MM.1S (cell line): ENCODE measurements around the gene COPE.

ENCODE experiments used
- DNase-seq: peaks from one replicate; pipeline ENCODE4 v3.0.0-alpha.2; 2015
- H2AFZ ChIP-seq: fragments of 300-600 bp; sonication (generic); 2 replicates; pipeline ENCODE4 v1.6.0; 2016; ENCODE audit warnings: antibody characterized with exemption, low read length
- H3F3A ChIP-seq: fragments of 300-600 bp; sonication (generic); 2 replicates; pipeline ENCODE4 v1.6.1; 2016; ENCODE audit warnings: mild to moderate bottlenecking, antibody characterized with exemption, low read length, moderate library complexity, mixed read lengths; ENCODE audit not compliant: insufficient read depth
- H3K27ac ChIP-seq: fragments of 300-600 bp; sonication (generic); 2 replicates; pipeline ENCODE4 v1.5.1; 2016; ENCODE audit warnings: mild to moderate bottlenecking, low read length
- H3K27me3 ChIP-seq: fragments of 300-600 bp; sonication (generic); replicated peaks from 2 replicates; pipeline ENCODE4 v1.6.0; 2016; ENCODE audit warnings: low read length; ENCODE audit not compliant: insufficient read depth
- H3K36me3 ChIP-seq: fragments of 300-600 bp; sonication (generic); replicated peaks from 2 replicates; pipeline ENCODE4 v1.6.1; 2016; ENCODE audit warnings: mild to moderate bottlenecking, low read length, mixed read lengths; ENCODE audit not compliant: insufficient read depth
- H3K4me1 ChIP-seq: fragments of 300-600 bp; sonication (generic); 2 replicates; pipeline ENCODE4 v1.6.1; 2016; ENCODE audit warnings: low read length, mixed read lengths
- H3K4me2 ChIP-seq: fragments of 300-600 bp; sonication (generic); 2 replicates; pipeline ENCODE4 v1.6.0; 2016; ENCODE audit warnings: low read depth, low read length
- H3K4me3 ChIP-seq: fragments of 300-600 bp; sonication (generic); 2 replicates; pipeline ENCODE4 v1.5.1; 2016; ENCODE audit warnings: low read length, mixed read lengths
- H3K79me2 ChIP-seq: fragments of 300-600 bp; sonication (generic); 2 replicates; pipeline ENCODE4 v1.6.1; 2016; ENCODE audit warnings: mixed run types, low read length, mixed read lengths
- H3K9ac ChIP-seq: fragments of 300-600 bp; sonication (generic); 2 replicates; pipeline ENCODE4 v1.6.1; 2016; ENCODE audit warnings: low read length, mixed read lengths
- H3K9me2 ChIP-seq: fragments of 300-600 bp; sonication (generic); replicated peaks from 2 replicates; pipeline ENCODE4 v1.6.1; 2016; ENCODE audit warnings: mild to moderate bottlenecking, low read length, mixed read lengths; ENCODE audit not compliant: insufficient read depth
- H3K9me3 ChIP-seq: fragments of 300-600 bp; sonication (generic); replicated peaks from 2 replicates; pipeline ENCODE4 v1.6.1; 2016; ENCODE audit warnings: mild to moderate bottlenecking, low read length, mixed read lengths; ENCODE audit not compliant: insufficient read depth
- H4K20me1 ChIP-seq: fragments of 300-600 bp; sonication (generic); 2 replicates; pipeline ENCODE4 v1.6.1; 2016; ENCODE audit warnings: mild to moderate bottlenecking, low read length, moderate library complexity, mixed read lengths; ENCODE audit not compliant: insufficient read depth
- EZH2 ChIP-seq: fragments of 300-600 bp; sonication (generic); optimal IDR thresholded peaks from 2 replicates; pipeline ENCODE3; 2017; ENCODE audit warnings: low read depth, mild to moderate bottlenecking, antibody characterized with exemption, low read length, mixed read lengths
- EZH2phosphoT487 ChIP-seq: fragments of 300-600 bp; sonication (generic); IDR thresholded peaks from 2 replicates; pipeline ENCODE4 v1.6.1; 2018; ENCODE audit warnings: antibody characterized with exemption, low read length
- TF ChIP-seq, protein P1 (sequence below): fragments of 300-600 bp; sonication (generic); IDR thresholded peaks from 2 replicates; pipeline ENCODE4 v1.5.1; 2016; ENCODE audit warnings: antibody characterized with exemption, low read length, mixed read lengths

COPE gene

DNA sequence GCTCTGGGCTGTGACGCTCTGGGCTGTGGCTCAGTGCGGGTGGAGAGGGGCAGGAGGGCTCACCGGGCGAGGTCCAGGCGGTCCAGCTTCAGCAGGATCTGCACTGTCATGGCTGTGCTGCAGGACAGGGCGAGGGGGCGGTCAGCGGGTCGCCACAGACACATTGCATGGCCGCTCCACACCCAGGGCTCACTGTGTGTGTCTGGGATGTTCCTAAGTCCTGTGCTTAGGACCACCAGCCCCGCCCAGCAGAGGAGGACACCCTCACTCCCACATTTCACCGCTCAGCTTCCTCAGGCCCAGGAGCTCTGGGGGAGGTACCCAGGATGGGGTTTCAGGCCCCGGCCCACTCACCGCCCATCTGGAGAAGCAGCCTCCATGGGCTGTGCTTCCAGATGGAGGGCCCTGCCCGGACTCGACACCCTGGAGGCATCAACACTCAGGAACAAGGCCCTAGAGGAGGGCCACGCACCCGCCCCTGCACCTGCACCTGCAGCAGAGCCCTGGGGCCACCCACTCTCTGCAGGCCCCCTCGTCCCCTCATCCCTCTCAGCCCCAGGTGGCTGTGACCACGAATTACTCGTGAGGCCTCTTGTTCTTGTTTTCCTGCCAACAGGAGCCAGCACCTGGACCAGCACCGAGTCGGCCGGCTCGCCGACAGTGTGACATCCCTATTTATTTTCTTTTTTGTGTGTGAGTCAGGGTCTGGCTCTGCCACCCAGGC, 13.5 kb downstream of the COPE start:
- H3K9me2 ChIP-seq: no peaks in the 10 kb centered on the region
- H4K20me1 ChIP-seq: no peaks in the 10 kb centered on the region
- DNase-seq: no peak
- no peaks in the 10 kb centered on the region for H3K27me3 ChIP-seq
- H3K9me3 ChIP-seq: no peaks in the 10 kb centered on the region
- no peaks in the 10 kb centered on the region for H3F3A ChIP-seq
- H3K4me3 ChIP-seq: no peak overlapping the region
- H3K27ac ChIP-seq: no peak overlapping the region
- H3K4me1 ChIP-seq: no peaks in the 10 kb centered on the region
- no peaks in the 10 kb centered on the region for H3K36me3 ChIP-seq
- H3K79me2 ChIP-seq: 0 out of 2 replicates have a peak, but pooled peaks cover 2% of the 10 kb centered on the region
- H2AFZ ChIP-seq: no peak overlapping the region
- no peak overlapping the region for H3K9ac ChIP-seq
- H3K4me2 ChIP-seq: no peak overlapping the region
- no peak for TF ChIP-seq EZH2
- TF ChIP-seq EZH2phosphoT487: no peak
- TF ChIP-seq, protein P1, sequence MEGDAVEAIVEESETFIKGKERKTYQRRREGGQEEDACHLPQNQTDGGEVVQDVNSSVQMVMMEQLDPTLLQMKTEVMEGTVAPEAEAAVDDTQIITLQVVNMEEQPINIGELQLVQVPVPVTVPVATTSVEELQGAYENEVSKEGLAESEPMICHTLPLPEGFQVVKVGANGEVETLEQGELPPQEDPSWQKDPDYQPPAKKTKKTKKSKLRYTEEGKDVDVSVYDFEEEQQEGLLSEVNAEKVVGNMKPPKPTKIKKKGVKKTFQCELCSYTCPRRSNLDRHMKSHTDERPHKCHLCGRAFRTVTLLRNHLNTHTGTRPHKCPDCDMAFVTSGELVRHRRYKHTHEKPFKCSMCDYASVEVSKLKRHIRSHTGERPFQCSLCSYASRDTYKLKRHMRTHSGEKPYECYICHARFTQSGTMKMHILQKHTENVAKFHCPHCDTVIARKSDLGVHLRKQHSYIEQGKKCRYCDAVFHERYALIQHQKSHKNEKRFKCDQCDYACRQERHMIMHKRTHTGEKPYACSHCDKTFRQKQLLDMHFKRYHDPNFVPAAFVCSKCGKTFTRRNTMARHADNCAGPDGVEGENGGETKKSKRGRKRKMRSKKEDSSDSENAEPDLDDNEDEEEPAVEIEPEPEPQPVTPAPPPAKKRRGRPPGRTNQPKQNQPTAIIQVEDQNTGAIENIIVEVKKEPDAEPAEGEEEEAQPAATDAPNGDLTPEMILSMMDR: no peak

DNA sequence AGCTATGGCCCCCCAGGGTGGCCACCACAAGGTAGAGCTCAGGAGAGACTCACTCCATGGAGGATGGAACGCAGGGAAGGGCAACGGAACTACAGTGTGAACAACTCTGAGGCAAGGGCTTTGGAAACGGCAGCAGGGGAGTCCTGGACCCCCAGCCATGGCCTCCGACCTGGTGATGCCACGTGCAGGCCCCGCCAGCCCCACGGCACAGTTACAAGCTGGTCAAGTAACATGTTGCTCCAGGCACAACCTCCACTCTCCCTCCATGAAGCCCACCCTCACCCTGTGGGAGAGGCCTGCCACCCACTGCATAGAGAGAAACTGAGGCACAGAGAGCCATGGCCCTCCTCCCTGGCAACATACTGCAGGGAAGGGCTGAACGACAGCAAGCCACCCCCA, 14.1 kb downstream of the COPE start:
- DNase-seq: no peak
- no peaks in the 10 kb centered on the region for H3K36me3 ChIP-seq

DNA sequence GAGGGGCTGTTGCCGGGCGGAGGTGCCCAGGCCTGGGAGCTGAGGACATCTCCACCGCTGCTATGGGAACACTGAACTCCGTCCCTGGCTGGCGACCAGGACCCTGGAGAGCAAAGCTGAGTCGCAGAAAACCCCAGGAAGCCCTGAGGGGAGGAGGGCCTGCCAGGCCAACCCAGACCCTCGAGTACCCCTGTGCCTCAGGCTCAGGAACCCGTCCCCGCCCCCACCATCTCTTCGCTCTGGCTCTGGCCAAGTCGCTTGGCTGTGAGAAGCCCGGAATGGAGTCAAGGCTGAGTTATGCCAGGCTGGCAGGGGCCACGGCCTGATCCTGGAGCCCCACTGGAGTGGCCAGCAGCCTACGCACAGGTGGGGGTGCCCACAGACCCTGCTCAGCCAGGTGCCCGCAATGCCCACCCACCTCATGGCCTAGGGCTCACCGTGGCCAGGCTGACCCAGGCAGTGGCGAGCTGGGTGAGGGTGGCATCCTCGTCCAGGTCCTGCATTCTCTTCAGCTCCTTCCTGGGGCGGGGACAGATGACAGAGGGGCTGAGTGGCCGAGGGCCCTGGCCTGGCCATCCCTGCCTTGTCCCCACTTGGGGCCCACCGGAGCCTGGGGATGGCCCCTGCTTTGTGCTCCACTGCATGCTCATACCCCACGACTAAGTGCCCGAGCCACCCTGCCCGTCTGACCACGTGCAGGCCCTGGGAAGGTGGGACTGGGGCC, 14.7 kb downstream of the COPE start:
- no peaks in the 10 kb centered on the region for H3K27me3 ChIP-seq
- no peaks in the 10 kb centered on the region for H3K9me2 ChIP-seq
- H3K27ac ChIP-seq: no peak overlapping the region
- H4K20me1 ChIP-seq: no peaks in the 10 kb centered on the region
- H3K4me1 ChIP-seq: no peaks in the 10 kb centered on the region
- no peaks in the 10 kb centered on the region for H3K36me3 ChIP-seq
- no peaks in the 10 kb centered on the region for H3K79me2 ChIP-seq
- H3K9me3 ChIP-seq: no peaks in the 10 kb centered on the region
- H3K9ac ChIP-seq: no peak overlapping the region
- no peak overlapping the region for H2AFZ ChIP-seq
- TF ChIP-seq EZH2 (no peak), EZH2phosphoT487 (no peak)
- TF ChIP-seq, protein P1: no peak
- no peaks in the 10 kb centered on the region for H3F3A ChIP-seq
- no peak overlapping the region for H3K4me3 ChIP-seq
- DNase-seq: no peak
- H3K4me2 ChIP-seq: no peak overlapping the region

More for the DNA sequence above, 14.1 kb downstream of the COPE start:
- Histone ChIP-seq H3K4me2 (no peak overlapping the region), H3K79me2 (no peaks in the 10 kb centered on the region), H3K27ac (no peak overlapping the region), H4K20me1 (no peaks in the 10 kb centered on the region), H2AFZ (no peak overlapping the region), H3K9ac (no peak overlapping the region), H3K27me3 (no peaks in the 10 kb centered on the region), H3K4me1 (no peaks in the 10 kb centered on the region), H3K9me3 (no peaks in the 10 kb centered on the region), H3K4me3 (no peak overlapping the region), H3F3A (no peaks in the 10 kb centered on the region), H3K9me2 (no peaks in the 10 kb centered on the region)
- TF ChIP-seq, protein P1: no peak
- TF ChIP-seq EZH2: no peak
- no peak for TF ChIP-seq EZH2phosphoT487
